Endothelial cell of umbilical vein (primary cell): ENCODE data around the gene EFR3B. TPM values are rescaled to one million over a fixed set of nuclear protein-coding genes. Genes with fewer than 3 reads are reported as not detected.
"Not testable (repeated sequence)": the region's sequence is repeated elsewhere in the genome, so short reads cannot be mapped to it uniquely, and the experiment has no call there.

Experiments
- BruUV-seq: library from RNA; stranded (reverse); fragments of 400-500 nt; replicated peaks from 2 replicates; lab custom pipeline; 2021; lab: Mats Ljungman, UMichigan
- CTCF ChIA-PET: fragments of 300-600, 350-600 bp; sonication (Branson Sonifier 250); formaldehyde crosslinking; loops from one replicate; lab custom pipeline; 2021; ENCODE audit warnings: antibody characterized with exemption, inconsistent platforms; lab: Charles Lee
- POLR2A ChIA-PET: fragments of 300-600, 350-600 bp; sonication (Branson Sonifier 250); formaldehyde crosslinking; loops from one replicate; lab custom pipeline; 2021; ENCODE audit warnings: antibody characterized with exemption, inconsistent platforms; lab: Charles Lee
- DNase-seq: peaks from one replicate; pipeline ENCODE4 v3.0.0-alpha.2; 2011; ENCODE audit warnings: low read depth, low spot score
- FAIRE-seq: peaks from 2 replicates; lab custom pipeline; 2011; peaks lifted over from hg19 to GRCh38; lab: Jason Lieb, UNC
- H2AFZ ChIP-seq: 2 replicates; pipeline ENCODE4 v1.6.0; 2012; ENCODE audit warnings: low read depth, low read length, control low read depth, inconsistent platforms
- H3K27ac ChIP-seq: 2 replicates; pipeline ENCODE4 v1.5.1; 2011; ENCODE audit warnings: low read depth, mild to moderate bottlenecking, control low read depth, low read length, moderate library complexity; ENCODE audit not compliant: insufficient read depth
- H3K27me3 ChIP-seq, 2 experiments: 2 replicates each; pipeline versions ENCODE4 v1.6.0 to v1.6.1; 2011; ENCODE audit warnings: low read length in 2 of 2, mixed read lengths in 1 of 2; ENCODE audit not compliant: control insufficient read depth in 2 of 2, insufficient read depth in 2 of 2
- H3K36me3 ChIP-seq, 2 experiments: 2 replicates in 1 of 2; 3 replicates in 1 of 2; pipeline ENCODE4 v1.5.1; 2011; ENCODE audit warnings: low read length in 2 of 2, mild to moderate bottlenecking in 1 of 2, moderate library complexity in 1 of 2; ENCODE audit not compliant: control insufficient read depth in 2 of 2, insufficient read depth in 2 of 2; ENCODE audit errors: extremely low read depth in 1 of 2
- H3K4me1 ChIP-seq: 3 replicates; pipeline ENCODE4 v1.5.1; 2011; ENCODE audit warnings: mild to moderate bottlenecking, low read length; ENCODE audit not compliant: control insufficient read depth, insufficient read depth; ENCODE audit errors: extremely low read depth
- H3K4me2 ChIP-seq: 2 replicates; pipeline ENCODE4 v1.6.1; 2011; ENCODE audit warnings: low read length, control low read depth, mixed read lengths; ENCODE audit not compliant: insufficient read depth
- H3K4me3 ChIP-seq, 3 experiments: fragments of 200-600 bp in 1 of 3; sonication (generic), shearing (Covaris generic) in 1 of 3; replicated peaks in 1 of 3; 2 replicates each; pipeline ENCODE4 v1.5.1; 2011 to 2016; ENCODE audit warnings: control low read depth in 3 of 3, low read length in 3 of 3, mild to moderate bottlenecking in 2 of 3, inconsistent platforms in 1 of 3, low read depth in 1 of 3, moderate library complexity in 1 of 3; ENCODE audit not compliant: insufficient read depth in 1 of 3
- H3K79me2 ChIP-seq: 2 replicates; pipeline ENCODE4 v1.6.0; 2012; ENCODE audit warnings: low read length, inconsistent platforms; ENCODE audit not compliant: control insufficient read depth, insufficient read depth
- H3K9ac ChIP-seq: replicated peaks from 2 replicates; pipeline ENCODE3; 2011; ENCODE audit warnings: low read length, control low read depth; ENCODE audit not compliant: insufficient read depth; ENCODE audit errors: extremely low read depth
- H3K9me1 ChIP-seq: replicated peaks from 3 replicates; pipeline ENCODE4 v1.6.0; 2011; ENCODE audit warnings: mild to moderate bottlenecking, low read length; ENCODE audit not compliant: control insufficient read depth, insufficient read depth; ENCODE audit errors: extremely low read depth
- H3K9me3 ChIP-seq: replicated peaks from 2 replicates; pipeline ENCODE4 v1.5.1; 2012; ENCODE audit warnings: low read length, inconsistent platforms; ENCODE audit not compliant: control insufficient read depth, insufficient read depth
- H4K20me1 ChIP-seq: replicated peaks from 2 replicates; pipeline ENCODE3; 2011; ENCODE audit warnings: mild to moderate bottlenecking, low read length; ENCODE audit not compliant: control insufficient read depth, insufficient read depth; ENCODE audit errors: extremely low read depth
- CTCF ChIP-seq, 2 donors: IDR thresholded peaks; 1 replicate in 1 of 2; 2 replicates in 1 of 2; pipeline ENCODE4 v1.5.1; 2011; ENCODE audit warnings: low read length in 2 of 2, mild to moderate bottlenecking in 2 of 2, moderate library complexity in 2 of 2, control low read depth in 1 of 2, inconsistent platforms in 1 of 2, low read depth in 1 of 2; ENCODE audit not compliant: insufficient read depth in 1 of 2; ENCODE audit errors: extremely low read depth in 1 of 2
- EZH2 ChIP-seq: IDR thresholded peaks from 2 replicates; pipeline ENCODE4 v1.6.1; 2012; ENCODE audit warnings: borderline replicate concordance, low read depth, mild to moderate bottlenecking, moderate library complexity, low read length, inconsistent platforms; ENCODE audit not compliant: severe bottlenecking
- FOS ChIP-seq: IDR thresholded peaks from 2 replicates; pipeline ENCODE4 v1.6.1; 2011; ENCODE audit warnings: mild to moderate bottlenecking, low read length, moderate library complexity, borderline replicate concordance; ENCODE audit not compliant: insufficient read depth
- GATA2 ChIP-seq: IDR thresholded peaks from 2 replicates; pipeline ENCODE4 v1.7.0; 2011; ENCODE audit warnings: low read depth, mild to moderate bottlenecking, moderate library complexity, mixed read lengths, low read length; ENCODE audit not compliant: insufficient read length, insufficient read depth
- JUN ChIP-seq: IDR thresholded peaks from 2 replicates; pipeline ENCODE4 v1.6.1; 2011; ENCODE audit warnings: borderline replicate concordance, low read depth; ENCODE audit not compliant: insufficient read length, insufficient read depth
- MAX ChIP-seq: IDR thresholded peaks from 2 replicates; pipeline ENCODE4 v1.6.1; 2011; ENCODE audit not compliant: insufficient read depth, insufficient read length
- MYC ChIP-seq: IDR thresholded peaks from one replicate; pipeline ENCODE4 v1.6.1; 2011; ENCODE audit warnings: mild to moderate bottlenecking, low read depth, low read length
- POLR2A ChIP-seq: IDR thresholded peaks from 2 replicates; pipeline ENCODE4 v1.6.1; 2012; ENCODE audit warnings: low read depth, mild to moderate bottlenecking, control low read depth, low read length
- POLR2AphosphoS5 ChIP-seq: IDR thresholded peaks from 2 replicates; pipeline ENCODE4 v1.6.1; 2012; ENCODE audit warnings: low read depth, mild to moderate bottlenecking, control low read depth, low read length, moderate library complexity; ENCODE audit not compliant: insufficient read depth
- dilution Hi-C: fragments of 300-500 bp; cut with MboI; formaldehyde crosslinking; loops from one replicate; pipeline ENCODE4 v1.15.0; 2019; ENCODE audit warnings: low sequenced_read_pairs; ENCODE audit not compliant: extremely low pct_ligation_motif_present
- intact Hi-C: fragments of 100-400 bp; cut with micrococcal nuclease; formaldehyde crosslinking; loops from one replicate; pipeline ENCODE4 v1.10.0; 2022
- polyA plus RNA-seq, 4 experiments: library from polyadenylated mRNA; depleted of rRNA in 3 of 4; stranded (reverse) in 3 of 4; unstranded in 1 of 4; fragments of >200 nt; gene quantifications; 2 replicates each; pipeline versions ENCODE4 v1.2.1 to v1.2.3, GENCODE V29; 2011 to 2012; ENCODE audit warnings: missing spikeins in 1 of 4
- total RNA-seq: library from RNA; stranded (reverse); gene quantifications from 2 replicates; pipeline ENCODE4 v1.2.3, GENCODE V29; 2021

Gene EFR3B
- total and polyA plus RNA-seq, 2 donors (not counting 3 experiments of a cell fraction or from before 2014, with no cell fraction given), result 0.15 to 0.77 TPM

- H3K9me3 ChIP-seq, H3K27ac ChIP-seq, H3K36me3 ChIP-seq, H3K9me1 ChIP-seq, intact Hi-C loops, POLR2A ChIA-PET, H3K27me3 ChIP-seq, H3K4me2 ChIP-seq, H3K9ac ChIP-seq, DNase-seq, H2AFZ ChIP-seq, H3K79me2 ChIP-seq, FAIRE-seq, BruUV-seq, H3K4me3 ChIP-seq, dilution Hi-C loops, H4K20me1 ChIP-seq, H3K4me1 ChIP-seq: not testable (repeated sequence)
- CTCF ChIA-PET, result interaction anchor here (2.4 kb wide), 1 partner anchor 165 kb away, joined by 8 read pairs; no protein-coding TSS in a partner anchor
Observed at GRCh38 chr2:25140535-25140934, 98.7 kb downstream of the EFR3B start.

GRCh38 chr2:25141120-25141519 is 99.2 kb downstream of the EFR3B start:
- FAIRE-seq, result no peak
- TF ChIP-seq MAX (no peak), MYC (no peak), POLR2AphosphoS5 (no peak), EZH2 (no peak), FOS (no peak), POLR2A (no peak), CTCF (IDR thresholded peaks at IDR 0.05; ENCODE audit: extremely low read depth in 1 of 2, insufficient read depth in 1 of 2, low read depth in 1 of 2, low read length in 2 of 2) (no peak), GATA2 (no peak), JUN (no peak)
- Histone ChIP-seq H3K27me3 (no peaks in the 10 kb centered on the region), H2AFZ (no peak overlapping the region), H3K4me3 (no peak overlapping the region), H3K4me1 (no peaks in the 10 kb centered on the region), H3K79me2 (no peaks in the 10 kb centered on the region), H3K4me2 (no peak overlapping the region), H4K20me1 (no peaks in the 10 kb centered on the region), H3K36me3 (no peaks in the 10 kb centered on the region), H3K27ac (no peak overlapping the region), H3K9me3 (no peaks in the 10 kb centered on the region), H3K9ac (no peak overlapping the region), H3K9me1 (no peaks in the 10 kb centered on the region)
- intact Hi-C loops (no loop called here), dilution Hi-C loops (no loop called here)
- CTCF ChIA-PET, result interaction anchor here (2.4 kb wide), 1 partner anchor 166 kb away, joined by 8 read pairs; no protein-coding TSS in a partner anchor
- no peak for DNase-seq
- POLR2A ChIA-PET, result no interaction called here
- no TSS peak for BruUV-seq
